Uterus (tissue), 2 donors: Measurements from ENCODE around the gene COL28A1.
"Not testable (repeated sequence)": the region's sequence is repeated elsewhere in the genome, so short reads cannot be mapped to it uniquely, and the experiment has no call there.

ENCODE experiments used
- POLR2A ChIP-seq, 2 donors: fragments of 450-650 bp; IDR thresholded peaks; one replicate each; pipeline ENCODE4 v1.6.1; 2016; ENCODE audit warnings: antibody characterized with exemption in 2 of 2, mild to moderate bottlenecking in 1 of 2, moderate library complexity in 1 of 2
- TF ChIP-seq, protein P1 (sequence below), 4 experiments: fragments of 200-600 bp in 2 of 4; fragments of 450-650 bp in 2 of 4; sonication (generic) in 2 of 4; IDR thresholded peaks; one replicate each; pipeline ENCODE4 v1.5.1; 2016 to 2019; ENCODE audit warnings: antibody characterized with exemption in 4 of 4, mild to moderate bottlenecking in 2 of 4, moderate library complexity in 1 of 4

- TF ChIP-seq, protein P1, sequence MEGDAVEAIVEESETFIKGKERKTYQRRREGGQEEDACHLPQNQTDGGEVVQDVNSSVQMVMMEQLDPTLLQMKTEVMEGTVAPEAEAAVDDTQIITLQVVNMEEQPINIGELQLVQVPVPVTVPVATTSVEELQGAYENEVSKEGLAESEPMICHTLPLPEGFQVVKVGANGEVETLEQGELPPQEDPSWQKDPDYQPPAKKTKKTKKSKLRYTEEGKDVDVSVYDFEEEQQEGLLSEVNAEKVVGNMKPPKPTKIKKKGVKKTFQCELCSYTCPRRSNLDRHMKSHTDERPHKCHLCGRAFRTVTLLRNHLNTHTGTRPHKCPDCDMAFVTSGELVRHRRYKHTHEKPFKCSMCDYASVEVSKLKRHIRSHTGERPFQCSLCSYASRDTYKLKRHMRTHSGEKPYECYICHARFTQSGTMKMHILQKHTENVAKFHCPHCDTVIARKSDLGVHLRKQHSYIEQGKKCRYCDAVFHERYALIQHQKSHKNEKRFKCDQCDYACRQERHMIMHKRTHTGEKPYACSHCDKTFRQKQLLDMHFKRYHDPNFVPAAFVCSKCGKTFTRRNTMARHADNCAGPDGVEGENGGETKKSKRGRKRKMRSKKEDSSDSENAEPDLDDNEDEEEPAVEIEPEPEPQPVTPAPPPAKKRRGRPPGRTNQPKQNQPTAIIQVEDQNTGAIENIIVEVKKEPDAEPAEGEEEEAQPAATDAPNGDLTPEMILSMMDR (IDR thresholded peaks at IDR 0.05), result not testable (repeated sequence)
- TF ChIP-seq POLR2A (IDR thresholded peaks at IDR 0.05), result not testable (repeated sequence)
Measured at GRCh38 chr7:7561591-7561990, 25.9 kb upstream of the COL28A1 start.
